ENCODE results near the gene SCPEP1.
"Not testable (repeated sequence)": the region's sequence is repeated elsewhere in the genome, so short reads cannot be mapped to it uniquely, and the experiment has no call there.

GRCh38 chr17:56965241-56965640 is 12.7 kb upstream of the SCPEP1 start:
- not testable (repeated sequence) for TF ChIP-seq YY1 (IDR thresholded peaks at IDR 0.05; ENCODE audit: insufficient read depth, insufficient read length); ZNF274 (IDR thresholded peaks at IDR 0.05; ENCODE audit: low read depth, low read length)

Measured in NT2/D1 (cell line).